Endothelial cell (in vitro differentiated cells): ENCODE data around the gene FKBP5. TPM values are rescaled to one million over a fixed set of nuclear protein-coding genes. Genes with fewer than 3 reads are reported as not detected.

Source experiments
- DNase-seq: peaks from one replicate; pipeline ENCODE4 v3.0.0; 2021; ENCODE audit warnings: low spot score
- H3K27ac Mint-ChIP-seq: one replicate; pipeline ENCODE4 v1.8.0; 2021; ENCODE audit warnings: mixed read lengths, inconsistent platforms; ENCODE audit not compliant: unreplicated experiment
- H3K27me3 Mint-ChIP-seq: one replicate; pipeline ENCODE4 v1.8.0; 2021; ENCODE audit warnings: mild to moderate bottlenecking, moderate library complexity, mixed read lengths, inconsistent platforms; ENCODE audit not compliant: unreplicated experiment
- H3K36me3 Mint-ChIP-seq: one replicate; pipeline ENCODE4 v1.8.0; 2021; ENCODE audit warnings: mild to moderate bottlenecking, low read depth, mixed read lengths, inconsistent platforms; ENCODE audit not compliant: unreplicated experiment
- H3K4me1 Mint-ChIP-seq: one replicate; pipeline ENCODE4 v1.8.0; 2021; ENCODE audit warnings: mild to moderate bottlenecking, mixed read lengths, inconsistent platforms; ENCODE audit not compliant: unreplicated experiment
- H3K4me3 Mint-ChIP-seq: one replicate; pipeline ENCODE4 v1.8.0; 2021; ENCODE audit warnings: mild to moderate bottlenecking, mixed read lengths, inconsistent platforms; ENCODE audit not compliant: unreplicated experiment
- H3K9me3 Mint-ChIP-seq: one replicate; pipeline ENCODE4 v1.8.0; 2021; ENCODE audit warnings: mixed read lengths, inconsistent platforms; ENCODE audit not compliant: unreplicated experiment
- CTCF ChIP-seq: fragments of 200-600 bp; sonication (generic); IDR thresholded peaks from one replicate; pipeline ENCODE4 v1.5.0; 2021; ENCODE audit warnings: antibody characterized with exemption; ENCODE audit not compliant: unreplicated experiment
- total RNA-seq: library from RNA; stranded (reverse); fragmentation: NEBNext Ultra II Directional; extraction: Animal tissue kit (Norgen Biotek cat#: 25700); gene quantifications from one replicate; pipeline ENCODE4 v1.2.1, GENCODE V29; 2021; ENCODE audit not compliant: unreplicated experiment

FKBP5 gene
- total RNA-seq, 1 donor from 2014 or later: 7.2 TPM

- no peaks in the 10 kb centered on the region for H3K36me3 Mint-ChIP-seq
- no peaks in the 10 kb centered on the region for H3K4me1 Mint-ChIP-seq
- DNase-seq: no peak
- H3K27ac Mint-ChIP-seq: no peak overlapping the region
- H3K4me3 Mint-ChIP-seq: no peak overlapping the region
- H3K9me3 Mint-ChIP-seq: no peaks in the 10 kb centered on the region
- H3K27me3 Mint-ChIP-seq: peaks cover 2% of the 10 kb centered on the region
- no peak for TF ChIP-seq CTCF
Measured at GRCh38 chr6:35610830-35611229, 77.9 kb downstream of the FKBP5 start.

GRCh38 chr6:35609588-35609987, 79.1 kb downstream of the FKBP5 start:
- no peaks in the 10 kb centered on the region for H3K4me1 Mint-ChIP-seq

GRCh38 chr6:35607517-35608233, 81.0 kb downstream of the FKBP5 start:
- Mint-ChIP-seq H3K27me3 (no peaks in the 10 kb centered on the region), H3K27ac (no peak overlapping the region), H3K9me3 (no peaks in the 10 kb centered on the region), H3K36me3 (no peaks in the 10 kb centered on the region), H3K4me1 (peaks cover 2% of the 10 kb centered on the region), H3K4me3 (no peak overlapping the region)
- no peak for TF ChIP-seq CTCF
- no peak for DNase-seq

More at GRCh38 chr6:35609588-35609987, 79.1 kb downstream of the FKBP5 start:
- no peak for TF ChIP-seq CTCF
- no peak overlapping the region for H3K4me3 Mint-ChIP-seq
- H3K9me3 Mint-ChIP-seq: no peaks in the 10 kb centered on the region
- H3K27me3 Mint-ChIP-seq: no peaks in the 10 kb centered on the region
- DNase-seq: no peak
- no peak overlapping the region for H3K27ac Mint-ChIP-seq
- no peaks in the 10 kb centered on the region for H3K36me3 Mint-ChIP-seq

GRCh38 chr6:35605600-35605999, 83.1 kb downstream of the FKBP5 start:
- Mint-ChIP-seq H3K27me3 (no peaks in the 10 kb centered on the region), H3K9me3 (no peaks in the 10 kb centered on the region), H3K4me1 (peaks cover 16% of the 10 kb centered on the region), H3K4me3 (no peak overlapping the region), H3K27ac (no peak overlapping the region), H3K36me3 (no peaks in the 10 kb centered on the region)
- DNase-seq: no peak
- TF ChIP-seq CTCF: no peak

- no peak for DNase-seq
- H3K9me3 Mint-ChIP-seq: no peaks in the 10 kb centered on the region
- H3K27ac Mint-ChIP-seq: no peak overlapping the region
- TF ChIP-seq CTCF: no peak
- no peaks in the 10 kb centered on the region for H3K36me3 Mint-ChIP-seq
- H3K27me3 Mint-ChIP-seq: no peaks in the 10 kb centered on the region
- no peak overlapping the region for H3K4me3 Mint-ChIP-seq
- H3K4me1 Mint-ChIP-seq: peaks cover 20% of the 10 kb centered on the region
Measured at GRCh38 chr6:35603326-35604202, 85.2 kb downstream of the FKBP5 start.
